HepG2 (cell line): Measurements from ENCODE around the gene TNIP1. TPM values are rescaled to one million over a fixed set of nuclear protein-coding genes. Genes with fewer than 3 reads are reported as not detected.

Source experiments
- BCL3 ChIP-seq: sonication (generic); formaldehyde crosslinking; IDR thresholded peaks from 2 replicates; pipeline ENCODE4 v1.5.1; 2020; ENCODE audit warnings: mild to moderate bottlenecking, missing genetic modification reagents, moderate library complexity
- FOXP1 ChIP-seq, 2 experiments: fragments of 450-650 bp in 1 of 2; IDR thresholded peaks; 2 replicates each; pipeline ENCODE4 v1.6.1; 2017 to 2018; ENCODE audit warnings: antibody characterized with exemption in 1 of 2
- GPN1 ChIP-seq: sonication (generic); formaldehyde crosslinking; IDR thresholded peaks from 2 replicates; pipeline ENCODE4 v1.5.1; 2020; ENCODE audit warnings: missing genetic modification reagents, borderline replicate concordance
- GRHL1 ChIP-seq: sonication (generic); formaldehyde crosslinking; conservative IDR thresholded peaks from 2 replicates; pipeline ENCODE4 v1.8.0; 2022; ENCODE audit warnings: missing genetic modification reagents
- IKZF1 ChIP-seq: fragments of 450-650 bp; IDR thresholded peaks from 2 replicates; pipeline ENCODE4 v1.7.1; 2016
- KMT2B ChIP-seq: IDR thresholded peaks from 2 replicates; pipeline ENCODE4 v1.6.1; 2016; ENCODE audit warnings: missing genetic modification reagents, missing compliant biosample characterization
- PAXIP1 ChIP-seq: sonication (generic); formaldehyde crosslinking; conservative IDR thresholded peaks from 2 replicates; pipeline ENCODE4 v1.4.0; 2020; ENCODE audit warnings: mild to moderate bottlenecking, missing genetic modification reagents, moderate library complexity
- POGK ChIP-seq: sonication (generic); formaldehyde crosslinking; conservative IDR thresholded peaks from 2 replicates; pipeline ENCODE4 v1.8.0; 2022; ENCODE audit warnings: mild to moderate bottlenecking, moderate library complexity, missing genetic modification reagents
- SNAI1 ChIP-seq: sonication (generic); formaldehyde crosslinking; IDR thresholded peaks from 2 replicates; pipeline ENCODE4 v1.5.0; 2020; ENCODE audit warnings: mild to moderate bottlenecking, missing genetic modification reagents, borderline replicate concordance
- TBX3 ChIP-seq: fragments of 450-650 bp; IDR thresholded peaks from 2 replicates; pipeline ENCODE4 v1.6.1; 2017; ENCODE audit warnings: antibody characterized with exemption, mild to moderate bottlenecking, inconsistent platforms, borderline replicate concordance
- TCF12 ChIP-seq, 2 experiments: fragments of 450-650 bp in 1 of 2; sonication (generic) in 1 of 2; formaldehyde crosslinking in 1 of 2; IDR thresholded peaks; 2 replicates each; pipeline versions ENCODE4 v1.6.1 to v1.8.0; 2017 to 2022; ENCODE audit warnings: antibody characterized with exemption in 1 of 2, mild to moderate bottlenecking in 1 of 2, missing genetic modification reagents in 1 of 2, moderate library complexity in 1 of 2
- ZC3H13 ChIP-seq: sonication (generic); formaldehyde crosslinking; IDR thresholded peaks from 2 replicates; pipeline ENCODE4 v1.8.1; 2023; ENCODE audit warnings: mild to moderate bottlenecking, missing genetic modification reagents, moderate library complexity
- ZNF232 ChIP-seq: sonication (generic); formaldehyde crosslinking; IDR thresholded peaks from 2 replicates; pipeline ENCODE4 v1.4.0; 2020; ENCODE audit warnings: missing genetic modification reagents, borderline replicate concordance
- ZNF253 ChIP-seq: sonication (generic); formaldehyde crosslinking; IDR thresholded peaks from 2 replicates; pipeline ENCODE4 v1.8.0; 2022; ENCODE audit warnings: mild to moderate bottlenecking, missing genetic modification reagents, borderline replicate concordance
- ZNF282 ChIP-seq: fragments of 450-650 bp; IDR thresholded peaks from 2 replicates; pipeline ENCODE4 v1.6.1; 2018; ENCODE audit not compliant: partially characterized antibody
- ZNF549 ChIP-seq: sonication (generic); formaldehyde crosslinking; IDR thresholded peaks from 2 replicates; pipeline ENCODE4 v1.5.0; 2020; ENCODE audit warnings: missing genetic modification reagents
- ZNF75D ChIP-seq: sonication (generic); formaldehyde crosslinking; IDR thresholded peaks from 2 replicates; pipeline ENCODE4 v1.8.1; 2023; ENCODE audit warnings: missing genetic modification reagents, mild to moderate bottlenecking, borderline replicate concordance
- polyA plus RNA-seq, 8 experiments: library from polyadenylated mRNA; depleted of rRNA in 3 of 8; stranded (reverse) in 7 of 8; unstranded in 1 of 8; fragments of >200 nt; fragmentation: Illumina TruSeq in 4 of 8; extraction: Trizol in 4 of 8; gene quantifications; 2 replicates each; pipeline versions ENCODE4 v1.2.1 to v1.2.3, GENCODE V29; 2011 to 2016; ENCODE audit warnings: low read depth in 4 of 8, missing spikeins in 1 of 8, mixed read lengths in 1 of 8; ENCODE audit not compliant: insufficient read depth in 1 of 8
- total RNA-seq, 5 experiments: library from RNA; depleted of rRNA; stranded (reverse); fragments of >200 nt; fragmentation: Illumina TruSeq; extraction: Trizol; gene quantifications; 2 replicates each; pipeline ENCODE4 v1.2.3, GENCODE V29; 2016; ENCODE audit warnings: low read depth in 1 of 5

Gene TNIP1
- total and polyA plus RNA-seq, 2 of the 13 experiments (the other 11 are each of a cell fraction or from before 2014, with no cell fraction given), result 26.2 to 45.9 TPM

GRCh38 chr5:151020304-151021110, 60.3 kb downstream of the TNIP1 start, which contains the start of gene GPX3 (continued):
- TF ChIP-seq FOXP1 (IDR thresholded peaks at IDR 0.05), result no peak
- no peak for TF ChIP-seq FOXP1 (CRISPR knock-in tag; IDR thresholded peaks at IDR 0.05)
- TF ChIP-seq ZNF232 (CRISPR knock-in tag), result peak; percentile 62; the same call in 1 of the 2 replicates
- no peak for TF ChIP-seq IKZF1
- TF ChIP-seq GRHL1, result no peak
- TF ChIP-seq TBX3, result peak; percentile 49; the same call in 1 of the 2 replicates
- no peak for TF ChIP-seq ZNF253 (CRISPR knock-in tag)
- no peak for TF ChIP-seq TCF12 (IDR thresholded peaks at IDR 0.05)
- TF ChIP-seq TCF12 (CRISPR knock-in tag; IDR thresholded peaks at IDR 0.05), result no peak
- 0 out of 2 replicates have a peak, but pooled peaks have one; percentile 53 for TF ChIP-seq ZC3H13 (CRISPR knock-in tag)
- TF ChIP-seq GPN1 (CRISPR knock-in tag), result no peak
- TF ChIP-seq KMT2B (CRISPR knock-in tag), result no peak
- TF ChIP-seq SNAI1, result no peak
- no peak; the same call in 1 of the 2 replicates for TF ChIP-seq BCL3
- no peak for TF ChIP-seq ZNF549 (CRISPR knock-in tag)
- no peak for TF ChIP-seq ZNF75D
- TF ChIP-seq PAXIP1 (CRISPR knock-in tag), result peak; percentile 68
- TF ChIP-seq POGK (CRISPR knock-in tag), result peak; percentile 33; the same call in 1 of the 2 replicates
- TF ChIP-seq ZNF282, result no peak
